ENCODE data around the gene LCAT.
A peak's percentile ranks its signal among the peaks of the same experiment; 100 is the strongest.
"Not testable (repeated sequence)": the region's sequence is repeated elsewhere in the genome, so short reads cannot be mapped to it uniquely, and the experiment has no call there.

The LCAT gene

GRCh38 chr16:67950335-67950843, 6.5 kb upstream of the LCAT start:
- DNase-seq (ENCODE audit: low read depth, low spot score): no peak

DNA sequence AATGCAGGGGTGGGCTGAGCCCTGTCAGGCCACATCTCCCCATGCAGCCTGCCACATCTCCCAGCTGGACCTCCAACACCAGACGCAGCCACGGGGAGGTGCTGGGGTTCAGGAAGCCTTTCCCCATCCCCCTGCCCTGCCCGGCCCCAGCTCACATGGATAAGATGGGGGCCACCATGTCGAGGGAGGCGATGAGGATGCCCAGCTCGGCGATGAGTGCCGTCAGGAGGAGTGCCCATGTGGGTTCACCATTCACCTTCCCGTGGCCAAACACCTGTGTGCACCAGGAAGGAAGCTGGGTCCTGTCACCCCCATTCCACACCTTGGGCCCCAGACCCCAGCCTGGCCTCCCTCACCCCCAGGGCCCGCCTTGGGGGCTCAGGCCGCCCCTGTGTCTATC, 5.7 kb upstream of the LCAT start:
- DNase-seq (ENCODE audit: low read depth, low spot score): no peak
- no peak overlapping the region for H3K27ac ChIP-seq

More at GRCh38 chr16:67950335-67950843, 6.5 kb upstream of the LCAT start:
- H3K27ac ChIP-seq: no peak overlapping the region

DNA sequence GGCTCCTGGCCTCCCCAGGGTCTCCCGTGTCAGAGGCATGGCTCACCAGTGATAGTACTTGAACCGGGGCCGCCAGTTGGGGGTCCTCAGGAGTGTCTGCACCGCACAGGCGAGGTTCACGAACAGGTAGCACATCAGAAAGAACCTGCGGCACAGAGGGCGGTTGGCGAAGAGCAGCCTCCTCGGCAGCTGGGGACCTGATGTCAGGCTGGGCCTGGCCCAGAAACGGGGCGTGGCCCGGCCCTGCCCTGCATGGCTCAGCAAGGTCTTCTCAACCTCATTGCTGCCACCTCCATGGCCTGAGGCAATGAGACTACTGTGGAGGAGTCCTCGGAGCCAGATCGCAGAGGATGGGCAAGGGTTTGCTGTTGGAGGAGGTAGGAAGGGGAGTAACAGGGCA, 4.1 kb upstream of the LCAT start:
- DNase-seq (ENCODE audit: low read depth, low spot score): no peak

GRCh38 chr16:67946966-67947558, 3.1 kb upstream of the LCAT start:
- no peak for DNase-seq (ENCODE audit: low read depth, low spot score)
- H3K27ac ChIP-seq: no peak overlapping the region

More for the DNA sequence above, 4.1 kb upstream of the LCAT start:
- H3K27ac ChIP-seq: no peak overlapping the region

DNA sequence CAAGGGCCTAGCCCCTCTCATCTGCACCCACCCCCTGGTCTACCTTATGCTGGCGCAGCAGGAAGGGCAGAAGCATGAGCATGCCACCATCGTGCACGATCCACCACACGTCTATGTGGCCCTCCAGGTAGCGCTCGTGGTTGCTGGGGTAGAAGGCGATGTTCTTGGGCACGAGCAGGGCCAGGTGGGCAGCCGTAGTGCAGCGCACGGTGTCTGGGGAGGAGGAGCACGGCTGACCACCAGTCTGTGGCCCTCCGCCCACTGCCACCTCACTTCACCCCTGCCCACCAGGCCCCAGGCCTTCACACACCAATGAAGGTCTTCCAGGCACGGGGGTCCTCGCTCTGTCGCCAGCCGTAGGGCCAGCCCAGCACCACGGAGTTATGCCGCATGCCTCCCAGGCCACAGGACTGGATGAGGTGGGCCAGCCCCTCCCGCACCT, 2.2 kb upstream of the LCAT start:
- H3K27ac ChIP-seq: no peak overlapping the region
- DNase-seq (ENCODE audit: low read depth, low spot score): no peak

GRCh38 chr16:67945392-67945933, 1.5 kb upstream of the LCAT start:
- no peak overlapping the region for H3K27ac ChIP-seq
- DNase-seq (ENCODE audit: low read depth, low spot score): no peak

DNA sequence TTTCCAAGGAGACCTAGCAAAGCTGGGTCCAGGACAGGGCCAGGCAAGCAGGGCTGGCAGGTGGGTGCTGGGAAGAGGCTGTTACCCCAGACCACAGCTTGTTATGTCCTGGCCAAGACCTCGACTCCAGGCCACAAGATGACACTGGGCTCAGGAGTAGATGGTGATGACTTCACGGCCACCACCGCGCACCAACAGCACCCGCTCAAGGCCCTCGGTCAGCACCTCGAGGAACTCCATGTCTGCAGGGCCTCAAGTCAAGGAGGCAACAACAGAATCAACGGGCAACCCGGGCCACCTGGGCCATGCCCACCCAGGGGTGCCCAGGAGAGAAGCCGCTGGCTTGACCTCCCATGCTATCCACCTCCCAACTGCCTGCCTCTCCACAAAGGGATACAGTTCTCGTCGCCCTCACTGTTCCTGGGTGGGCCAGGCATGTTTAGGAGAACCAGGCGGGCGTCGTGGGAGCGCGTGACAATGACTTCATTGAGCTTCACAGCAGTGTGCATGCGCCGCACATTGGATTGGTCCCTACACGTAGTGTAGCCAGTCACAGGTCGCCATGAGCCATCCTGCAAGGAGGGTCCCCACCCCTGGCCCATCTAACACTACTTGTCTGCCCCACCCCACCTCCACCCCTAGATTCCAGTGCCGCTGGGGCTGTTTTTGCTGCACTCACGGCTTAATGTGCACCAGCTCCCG, 921 bp upstream of the LCAT start:
- no peak for DNase-seq (ENCODE audit: low read depth, low spot score)

GRCh38 chr16:67943256-67943618, 683 bp downstream of the LCAT start:
- H3K27ac ChIP-seq: no peak overlapping the region
- no peak for DNase-seq (ENCODE audit: low read depth, low spot score)

More for the DNA sequence above, 921 bp upstream of the LCAT start:
- H3K27ac ChIP-seq: no peak overlapping the region

DNA sequence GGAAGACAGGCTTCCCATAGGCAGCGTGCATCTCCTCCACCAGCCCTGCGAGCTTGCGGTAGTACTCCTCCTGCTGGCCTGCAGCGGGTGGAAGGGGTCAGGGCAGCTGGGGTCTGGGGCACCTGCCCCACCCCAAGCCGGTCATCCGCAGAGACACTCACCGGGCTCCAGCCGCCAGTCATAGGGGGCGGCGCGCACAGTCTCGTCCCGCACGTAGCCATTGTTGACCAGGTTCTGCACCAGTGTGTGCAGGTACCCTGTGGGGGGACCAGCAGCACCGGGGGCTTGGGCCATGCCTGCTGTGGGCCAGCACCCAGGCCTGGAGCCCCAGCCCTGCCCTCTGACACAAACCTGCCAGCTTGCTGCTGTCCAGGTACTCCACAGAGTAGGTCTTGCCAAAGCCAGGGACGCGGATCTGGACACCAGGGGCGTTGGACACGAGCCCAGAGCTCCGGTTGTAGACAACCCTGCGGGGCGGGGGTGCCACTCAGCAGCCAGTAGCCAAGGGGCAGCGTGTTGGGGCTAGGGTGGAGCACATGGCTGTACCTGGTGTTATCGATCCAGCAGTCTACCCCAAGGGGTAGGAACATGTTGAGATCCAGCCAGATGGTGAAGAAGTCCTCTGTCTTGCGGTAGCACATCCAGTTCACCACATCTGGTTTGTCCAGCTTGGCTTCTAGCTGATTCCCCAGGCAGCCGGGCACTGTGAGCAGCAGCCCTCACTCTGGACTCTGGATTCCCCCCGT, 1.2 kb downstream of the LCAT start:
- H3K27ac ChIP-seq: no peak overlapping the region
- DNase-seq (ENCODE audit: low read depth, low spot score): no peak

DNA sequence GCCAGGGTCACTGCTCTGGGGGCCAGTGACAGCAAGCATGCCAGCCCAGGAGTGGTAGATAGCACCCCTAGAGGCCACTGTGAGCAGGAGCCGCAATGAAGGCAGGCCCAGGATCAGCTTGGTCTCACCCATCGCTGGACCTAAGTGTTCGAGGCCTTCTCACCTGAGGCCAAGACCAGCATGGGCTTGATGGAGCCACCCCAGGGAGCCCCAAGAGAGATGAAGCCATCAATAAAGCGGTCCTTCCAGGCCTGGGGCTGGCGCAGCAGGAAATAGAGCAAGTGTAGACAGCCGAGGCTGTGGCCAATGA, 1.8 kb downstream of the LCAT start:
- no peak overlapping the region for H3K27ac ChIP-seq
- no peak for DNase-seq (ENCODE audit: low read depth, low spot score)

GRCh38 chr16:67941469-67942199, 2.3 kb downstream of the LCAT start:
- no peak for DNase-seq (ENCODE audit: low read depth, low spot score)
- H3K27ac ChIP-seq: no peak overlapping the region

- no peak overlapping the region for H3K27ac ChIP-seq
- no peak for DNase-seq (ENCODE audit: low read depth, low spot score)
Observed at GRCh38 chr16:67940446-67941089, 3.4 kb downstream of the LCAT start.

DNA sequence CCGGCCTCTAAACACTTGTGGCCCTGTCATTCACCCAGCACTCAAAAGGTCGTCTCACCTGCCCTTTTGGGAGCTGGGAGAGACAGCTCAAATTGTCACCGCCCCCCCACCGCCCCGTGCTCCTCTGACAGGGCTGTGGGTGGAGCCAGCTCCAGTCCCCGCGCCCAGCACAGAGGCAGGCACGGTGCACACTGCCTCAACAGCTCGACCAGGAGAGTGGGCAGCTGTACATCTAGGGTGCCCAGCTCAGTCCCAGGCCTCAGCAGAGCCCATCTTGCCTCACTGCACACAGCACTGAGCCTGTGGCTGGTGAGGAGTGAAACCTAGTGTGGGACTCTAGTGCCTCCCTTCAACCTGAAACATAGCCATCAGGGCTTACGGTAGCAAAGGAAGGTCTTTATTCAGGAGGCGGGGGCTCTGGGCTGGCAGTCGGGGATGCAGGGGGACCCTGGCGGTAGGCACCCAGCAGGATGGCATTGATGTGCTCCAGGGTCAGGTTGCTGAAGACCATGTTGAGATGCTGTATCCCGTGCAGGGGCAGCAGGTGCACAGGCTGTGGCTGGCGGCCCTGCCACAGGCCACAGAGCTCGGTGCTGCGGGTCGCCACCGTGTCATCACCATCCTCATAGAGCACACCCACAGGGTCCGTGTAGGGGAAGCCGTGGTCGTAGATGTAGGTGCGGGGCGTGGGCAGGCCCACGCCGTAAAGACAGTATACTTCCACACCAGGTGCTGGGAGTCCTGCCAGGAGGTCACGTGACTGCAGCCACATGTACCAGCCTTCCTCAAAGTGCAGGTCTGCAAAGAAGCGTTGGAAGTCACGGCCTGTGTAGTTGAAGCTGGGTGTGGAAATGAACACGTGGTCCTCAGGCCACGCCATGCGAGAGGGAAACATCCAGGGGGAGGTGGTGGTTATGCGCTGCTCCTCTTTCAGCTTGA, 4.1 kb downstream of the LCAT start:
- DNase-seq (ENCODE audit: low read depth, low spot score): no peak
- H3K27ac ChIP-seq: no peak overlapping the region

- not testable (repeated sequence) for H3K27ac ChIP-seq; DNase-seq (ENCODE audit: low read depth, low spot score)
Observed at GRCh38 chr16:67937713-67938112, 6.2 kb downstream of the LCAT start.

GRCh38 chr16:67936880-67937605, 6.9 kb downstream of the LCAT start:
- DNase-seq (ENCODE audit: low read depth, low spot score): no peak
- peak overlapping the region; percentile 75 for H3K27ac ChIP-seq

- no peak for DNase-seq (ENCODE audit: low read depth, low spot score)
- H3K27ac ChIP-seq: peak within 1 kb of the TSS; percentile 75
Observed at GRCh38 chr16:67936124-67936879, 7.6 kb downstream of the LCAT start, which contains the start of gene PSMB10. TSS of gene PSMB10 (minus strand) at chr16:67936850. CDS start at chr16:67936749, 101 bp downstream.

GRCh38 chr16:67935402-67936123, 8.4 kb downstream of the LCAT start:
- peak; percentile 93 for DNase-seq (ENCODE audit: low read depth, low spot score)
- H3K27ac ChIP-seq: peak overlapping the region; percentile 75
